GM12872 (cell line): ENCODE data around the gene DYNLT1.

Experiments
- TF ChIP-seq, protein P1 (sequence below): IDR thresholded peaks from 3 replicates; pipeline ENCODE4 v1.5.1; 2011; ENCODE audit warnings: low read depth, mild to moderate bottlenecking, low read length, moderate library complexity; ENCODE audit not compliant: insufficient read depth

DYNLT1 gene

DNA sequence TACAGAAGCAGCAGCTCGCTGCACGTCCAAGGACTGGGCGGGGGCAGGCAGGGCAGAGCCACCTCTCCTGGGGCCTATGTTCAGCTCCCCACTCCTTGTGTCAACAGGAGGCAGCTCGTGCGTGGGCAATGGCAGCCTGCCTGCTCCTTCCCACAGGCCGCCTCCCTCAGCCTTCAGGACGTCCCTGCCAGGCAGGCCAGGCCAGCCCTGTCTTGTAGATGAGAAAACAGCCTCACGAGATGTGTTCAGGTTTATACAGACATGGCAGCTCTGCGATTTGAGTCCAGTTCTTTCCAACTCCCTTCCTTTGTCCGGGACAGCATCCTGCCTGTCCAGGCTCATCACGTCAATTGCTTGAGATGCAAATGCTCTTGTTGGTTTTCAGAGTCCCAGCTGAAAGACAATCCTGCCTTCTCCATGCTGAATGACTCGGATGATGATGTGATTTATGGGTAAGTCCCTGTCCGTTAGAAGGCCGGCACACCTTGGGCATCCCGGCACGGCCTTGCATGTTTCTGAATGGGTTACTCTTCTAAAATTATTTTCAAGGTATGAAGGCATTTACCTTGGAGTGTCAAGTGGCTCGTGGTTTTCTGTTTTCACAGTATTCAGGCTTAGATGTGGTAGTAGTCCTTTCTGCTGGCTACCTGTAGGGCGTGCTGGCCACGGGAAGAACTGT is 13.5 kb downstream of the DYNLT1 start:
- TF ChIP-seq, protein P1, sequence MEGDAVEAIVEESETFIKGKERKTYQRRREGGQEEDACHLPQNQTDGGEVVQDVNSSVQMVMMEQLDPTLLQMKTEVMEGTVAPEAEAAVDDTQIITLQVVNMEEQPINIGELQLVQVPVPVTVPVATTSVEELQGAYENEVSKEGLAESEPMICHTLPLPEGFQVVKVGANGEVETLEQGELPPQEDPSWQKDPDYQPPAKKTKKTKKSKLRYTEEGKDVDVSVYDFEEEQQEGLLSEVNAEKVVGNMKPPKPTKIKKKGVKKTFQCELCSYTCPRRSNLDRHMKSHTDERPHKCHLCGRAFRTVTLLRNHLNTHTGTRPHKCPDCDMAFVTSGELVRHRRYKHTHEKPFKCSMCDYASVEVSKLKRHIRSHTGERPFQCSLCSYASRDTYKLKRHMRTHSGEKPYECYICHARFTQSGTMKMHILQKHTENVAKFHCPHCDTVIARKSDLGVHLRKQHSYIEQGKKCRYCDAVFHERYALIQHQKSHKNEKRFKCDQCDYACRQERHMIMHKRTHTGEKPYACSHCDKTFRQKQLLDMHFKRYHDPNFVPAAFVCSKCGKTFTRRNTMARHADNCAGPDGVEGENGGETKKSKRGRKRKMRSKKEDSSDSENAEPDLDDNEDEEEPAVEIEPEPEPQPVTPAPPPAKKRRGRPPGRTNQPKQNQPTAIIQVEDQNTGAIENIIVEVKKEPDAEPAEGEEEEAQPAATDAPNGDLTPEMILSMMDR: no peak

DNA sequence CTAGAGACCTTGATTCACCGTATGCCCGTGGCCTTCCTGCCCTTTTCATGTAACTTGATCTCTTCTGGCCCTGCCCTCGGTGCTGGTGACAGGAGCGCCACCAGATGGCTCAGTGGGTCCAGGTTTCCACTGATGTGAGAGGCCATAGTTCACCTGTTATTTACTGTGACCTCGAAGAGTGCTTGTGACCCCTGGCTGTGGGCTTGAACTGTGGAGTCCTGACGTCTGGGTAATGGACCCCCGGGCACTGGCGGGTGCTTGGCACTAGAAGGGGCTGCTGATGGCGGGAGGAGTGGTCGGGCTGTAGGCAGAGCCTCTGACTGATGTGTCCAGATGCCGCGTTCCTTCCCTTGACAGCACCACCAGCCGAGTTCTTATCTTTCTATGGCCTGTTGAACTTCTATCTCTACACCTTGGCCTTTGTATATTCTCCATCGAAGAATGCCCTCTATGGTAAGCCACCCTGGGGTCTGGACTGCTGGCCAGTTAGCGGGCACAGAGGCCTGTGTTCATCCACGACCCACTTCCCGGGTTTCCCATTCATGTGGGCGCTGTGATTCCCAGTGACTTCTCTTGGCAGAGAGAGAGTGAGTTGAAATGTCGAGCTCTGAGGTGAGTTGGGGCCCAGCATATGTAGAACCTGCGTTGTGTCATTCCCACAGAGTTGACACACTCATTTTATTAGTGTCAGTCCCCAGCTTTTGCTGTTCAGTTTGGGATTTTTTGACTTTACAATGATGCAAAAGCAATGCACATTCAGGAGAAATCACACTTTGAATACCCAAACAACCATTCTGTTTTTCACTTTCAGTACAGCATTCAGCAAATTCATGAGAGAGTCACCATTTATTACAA is 14.9 kb downstream of the DYNLT1 start:
- TF ChIP-seq, protein P1: peak; percentile 31; the same call in 1 of the 3 replicates

GRCh38 chr6:158628542-158628941 is 16.0 kb downstream of the DYNLT1 start:
- TF ChIP-seq, protein P1: no peak

- TF ChIP-seq, protein P1: no peak
Observed at GRCh38 chr6:158627940-158628211, 16.7 kb downstream of the DYNLT1 start.

GRCh38 chr6:158627168-158627939 is 17.2 kb downstream of the DYNLT1 start:
- TF ChIP-seq, protein P1: no peak

GRCh38 chr6:158626360-158627167 is 18.0 kb downstream of the DYNLT1 start:
- TF ChIP-seq, protein P1: no peak
